GM19452 (cell line): ENCODE data around the gene ZNF765.
"Not testable (repeated sequence)": the region's sequence is repeated elsewhere in the genome, so short reads cannot be mapped to it uniquely, and the experiment has no call there.

Experiments used
- ATAC-seq: cut with Tn5 transposase; IDR thresholded peaks from one replicate; pipeline ENCODE4 v1.9.1; 2021; ENCODE audit not compliant: unreplicated experiment

Gene ZNF765

GRCh38 chr19:53475470-53475869 is 80.5 kb downstream of the ZNF765 start:
- ATAC-seq = not testable (repeated sequence)
